ENCODE data around the gene KCNH6.

KCNH6 gene

GRCh38 chr17:63512896-63513644 lies 10.1 kb upstream of the KCNH6 start:
- no peak overlapping the region for H3K4me3 ChIP-seq (ENCODE audit: low read depth, low read length)
- no peak for DNase-seq (ENCODE audit: low read depth)
- TF ChIP-seq CTCF (IDR thresholded peaks at IDR 0.05; ENCODE audit: low read depth, low read length, missing control alignments), result no peak

- TF ChIP-seq CTCF (IDR thresholded peaks at IDR 0.05; ENCODE audit: low read depth, low read length, missing control alignments), result no peak
- H3K4me3 ChIP-seq (ENCODE audit: low read depth, low read length), result no peak overlapping the region
- no peak for DNase-seq (ENCODE audit: low read depth)
Measured at GRCh38 chr17:63514477-63514876, 8.7 kb upstream of the KCNH6 start.

GRCh38 chr17:63514974-63515373 lies 8.2 kb upstream of the KCNH6 start:
- no peak overlapping the region for H3K4me3 ChIP-seq (ENCODE audit: low read depth, low read length)
- DNase-seq (ENCODE audit: low read depth), result peak; percentile 22
- TF ChIP-seq CTCF (IDR thresholded peaks at IDR 0.05; ENCODE audit: low read depth, low read length, missing control alignments), result no peak

- TF ChIP-seq CTCF (IDR thresholded peaks at IDR 0.05; ENCODE audit: low read depth, low read length, missing control alignments), result no peak
- DNase-seq (ENCODE audit: low read depth), result no peak
- no peak overlapping the region for H3K4me3 ChIP-seq (ENCODE audit: low read depth, low read length)
Measured at GRCh38 chr17:63515426-63515825, 7.7 kb upstream of the KCNH6 start.

GRCh38 chr17:63516910-63517824 lies 6.0 kb upstream of the KCNH6 start:
- TF ChIP-seq CTCF (IDR thresholded peaks at IDR 0.05; ENCODE audit: low read depth, low read length, missing control alignments), result no peak
- H3K4me3 ChIP-seq (ENCODE audit: low read depth, low read length), result no peak overlapping the region
- DNase-seq (ENCODE audit: low read depth), result peak; percentile 34

GRCh38 chr17:63517825-63518534 lies 5.2 kb upstream of the KCNH6 start:
- no peak overlapping the region for H3K4me3 ChIP-seq (ENCODE audit: low read depth, low read length)
- TF ChIP-seq CTCF (IDR thresholded peaks at IDR 0.05; ENCODE audit: low read depth, low read length, missing control alignments), result no peak
- DNase-seq (ENCODE audit: low read depth), result no peak
